ENCODE measurements around the gene LRMDA.
A peak's percentile ranks its signal among the peaks of the same experiment; 100 is the strongest.

The LRMDA gene

DNA sequence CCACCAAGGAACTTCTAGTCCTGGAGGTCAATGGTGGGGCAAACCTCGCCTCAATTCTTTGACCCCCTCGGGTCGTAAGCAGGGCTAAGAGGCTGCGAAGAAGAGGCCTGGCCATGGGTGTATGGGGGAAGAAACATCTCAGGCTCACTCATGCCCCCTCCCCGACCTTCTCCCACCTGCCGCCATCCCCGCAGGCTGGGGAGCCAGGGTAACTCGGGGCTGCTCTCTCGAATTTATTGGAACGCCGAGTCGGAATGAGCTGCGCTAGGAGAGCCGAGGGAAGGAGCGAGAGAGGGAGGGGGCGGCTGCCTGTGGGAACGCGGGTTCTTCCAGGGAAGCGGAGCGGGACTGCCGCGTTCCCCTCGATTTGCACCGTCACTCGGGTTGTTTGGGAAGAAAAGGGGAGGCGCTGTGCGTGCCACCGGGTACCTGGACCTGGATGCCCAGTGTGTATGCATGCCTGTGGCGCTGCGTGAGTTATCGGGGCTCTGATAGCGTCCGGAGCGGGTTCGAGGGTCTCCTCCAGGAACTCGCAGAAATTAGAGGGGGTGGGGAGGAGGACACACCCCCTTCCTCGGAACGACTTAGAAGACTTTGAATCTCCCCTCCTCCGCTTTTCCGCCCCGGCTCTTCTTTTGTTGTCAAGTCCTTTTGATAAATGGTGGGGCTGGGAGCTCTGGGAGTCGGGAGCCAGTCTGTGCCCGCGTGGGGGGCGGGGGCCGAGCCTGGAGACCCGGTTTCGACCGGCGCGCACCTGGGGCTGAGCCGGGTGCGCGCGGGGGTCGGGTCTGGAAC is 28.1 kb upstream of the LRMDA start:
- H3K27ac ChIP-seq (ENCODE audit: low read depth, low read length) = peak overlapping the region; percentile 33; the same call in 1 of the 2 replicates
- peaks cover 97% of the 10 kb centered on the region for H3K27me3 ChIP-seq (ENCODE audit: insufficient read depth, low read length)
- H3K9ac ChIP-seq (ENCODE audit: low read depth, low read length) = 0 out of 2 replicates have a peak overlapping the region, but pooled peaks have one; percentile 7
- WGBS = under 1% methylated on average over 52 of the region's 56 CpGs
- H3K9me3 ChIP-seq (ENCODE audit: insufficient read depth, low read depth, low read length) = no peaks in the 10 kb centered on the region
- H3K36me3 ChIP-seq (ENCODE audit: insufficient read depth, low read length) = no peaks in the 10 kb centered on the region
- peak overlapping the region; percentile 70 for H3K4me3 ChIP-seq (ENCODE audit: low read length)
- H3K4me1 ChIP-seq (ENCODE audit: insufficient read depth, low read length) = peaks cover 16% of the 10 kb centered on the region; the same call in 1 of the 2 replicates

DNA sequence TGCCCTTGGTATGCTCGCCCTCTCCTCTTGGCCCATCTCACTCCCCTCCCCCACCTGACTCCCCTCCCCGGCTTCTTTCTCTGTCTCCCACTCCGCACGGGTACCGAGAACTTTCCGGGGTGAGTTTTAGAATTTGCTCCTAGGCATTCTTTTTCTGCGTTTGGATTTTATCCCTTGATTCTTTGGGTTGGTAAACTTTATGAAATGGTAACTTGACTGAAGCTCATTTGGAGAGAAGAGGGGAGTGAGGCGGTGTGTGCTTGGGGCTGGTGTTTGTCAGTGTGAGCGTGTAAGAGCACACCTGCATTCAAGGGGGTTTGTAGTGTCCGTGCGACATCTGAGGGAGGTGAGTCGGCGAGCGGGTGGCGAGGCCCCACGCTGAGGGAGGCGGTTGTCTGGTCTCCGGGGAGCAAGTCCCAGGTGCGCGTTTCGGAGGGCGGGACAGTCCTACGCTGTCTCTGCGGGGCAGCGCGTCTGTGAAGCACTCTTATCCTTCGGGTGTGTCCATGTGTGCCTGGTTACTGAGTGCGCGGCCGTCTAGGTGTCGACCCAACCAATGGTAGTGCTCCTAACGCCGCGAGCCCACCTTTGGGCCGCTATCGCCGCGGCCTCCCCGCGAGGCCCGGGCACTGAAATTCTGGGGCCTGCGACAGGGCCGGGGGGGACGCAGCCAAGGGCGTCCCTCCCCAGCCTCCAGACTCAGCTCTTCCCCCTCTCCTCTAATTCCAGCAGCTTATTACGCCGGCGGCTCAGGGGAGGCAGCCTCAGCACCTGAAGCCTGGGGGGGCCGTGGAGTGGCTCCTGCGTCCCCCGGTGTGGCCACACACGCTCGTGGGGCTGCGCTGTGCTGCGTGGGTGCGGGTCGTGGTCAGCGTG is 27.2 kb upstream of the LRMDA start:
- Histone ChIP-seq H3K36me3 (ENCODE audit: insufficient read depth, low read length) (no peaks in the 10 kb centered on the region), H3K4me1 (ENCODE audit: insufficient read depth, low read length) (peaks cover 19% of the 10 kb centered on the region), H3K4me3 (ENCODE audit: low read length) (peak overlapping the region; percentile 70), H3K27me3 (ENCODE audit: insufficient read depth, low read length) (peaks cover 97% of the 10 kb centered on the region), H3K9ac (ENCODE audit: low read depth, low read length) (no peak overlapping the region), H3K27ac (ENCODE audit: low read depth, low read length) (no peak overlapping the region), H3K9me3 (ENCODE audit: insufficient read depth, low read depth, low read length) (no peaks in the 10 kb centered on the region)
- WGBS = under 1% methylated on average over 58 of the region's 58 CpGs

DNA sequence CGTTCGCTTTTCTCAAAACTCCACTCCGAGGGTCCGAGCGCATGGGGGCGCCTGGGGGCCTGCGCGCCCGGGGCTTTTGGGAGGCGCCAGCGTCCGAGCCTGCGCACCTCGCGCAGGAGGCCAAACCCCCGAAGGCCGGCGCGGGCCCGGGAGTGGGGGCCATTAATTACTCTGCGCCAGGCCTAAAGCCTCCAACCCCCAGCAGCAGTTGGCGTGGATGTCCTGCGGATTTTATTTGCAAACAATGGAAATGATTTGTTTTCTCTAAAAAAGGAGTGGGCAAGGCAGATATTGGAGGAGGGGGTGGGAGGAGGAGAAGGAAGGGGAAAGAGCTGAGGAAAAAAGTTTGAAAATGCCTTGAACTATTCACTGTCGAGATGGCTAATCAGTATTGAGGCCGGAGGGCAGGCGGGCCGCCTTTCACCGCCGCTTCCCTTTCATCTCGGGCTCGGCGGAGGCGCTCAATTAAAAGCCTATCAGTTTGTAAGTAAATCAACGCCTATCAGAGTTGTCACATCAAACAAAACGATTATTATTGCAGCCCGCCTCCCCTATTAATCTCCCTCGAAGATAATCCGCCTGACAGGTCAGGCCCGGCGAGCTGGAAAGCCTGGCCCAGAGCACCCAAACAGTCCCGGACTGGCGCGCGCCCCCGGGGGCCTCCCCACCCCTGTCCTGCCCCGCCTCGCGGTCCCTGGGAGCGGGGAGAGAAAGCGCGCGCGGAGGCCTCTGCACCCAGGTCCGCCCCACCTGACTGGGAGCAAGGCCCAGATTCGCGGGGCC is 26.4 kb upstream of the LRMDA start:
- H3K27me3 ChIP-seq (ENCODE audit: insufficient read depth, low read length) = peaks cover 96% of the 10 kb centered on the region
- H3K4me3 ChIP-seq (ENCODE audit: low read length) = peak overlapping the region; percentile 70
- H3K9me3 ChIP-seq (ENCODE audit: insufficient read depth, low read depth, low read length) = no peaks in the 10 kb centered on the region
- WGBS = 1% methylated on average over 56 of the region's 56 CpGs
- no peak overlapping the region for H3K9ac ChIP-seq (ENCODE audit: low read depth, low read length)
- no peak overlapping the region for H3K27ac ChIP-seq (ENCODE audit: low read depth, low read length)
- H3K4me1 ChIP-seq (ENCODE audit: insufficient read depth, low read length) = peaks cover 22% of the 10 kb centered on the region
- no peaks in the 10 kb centered on the region for H3K36me3 ChIP-seq (ENCODE audit: insufficient read depth, low read length)

DNA sequence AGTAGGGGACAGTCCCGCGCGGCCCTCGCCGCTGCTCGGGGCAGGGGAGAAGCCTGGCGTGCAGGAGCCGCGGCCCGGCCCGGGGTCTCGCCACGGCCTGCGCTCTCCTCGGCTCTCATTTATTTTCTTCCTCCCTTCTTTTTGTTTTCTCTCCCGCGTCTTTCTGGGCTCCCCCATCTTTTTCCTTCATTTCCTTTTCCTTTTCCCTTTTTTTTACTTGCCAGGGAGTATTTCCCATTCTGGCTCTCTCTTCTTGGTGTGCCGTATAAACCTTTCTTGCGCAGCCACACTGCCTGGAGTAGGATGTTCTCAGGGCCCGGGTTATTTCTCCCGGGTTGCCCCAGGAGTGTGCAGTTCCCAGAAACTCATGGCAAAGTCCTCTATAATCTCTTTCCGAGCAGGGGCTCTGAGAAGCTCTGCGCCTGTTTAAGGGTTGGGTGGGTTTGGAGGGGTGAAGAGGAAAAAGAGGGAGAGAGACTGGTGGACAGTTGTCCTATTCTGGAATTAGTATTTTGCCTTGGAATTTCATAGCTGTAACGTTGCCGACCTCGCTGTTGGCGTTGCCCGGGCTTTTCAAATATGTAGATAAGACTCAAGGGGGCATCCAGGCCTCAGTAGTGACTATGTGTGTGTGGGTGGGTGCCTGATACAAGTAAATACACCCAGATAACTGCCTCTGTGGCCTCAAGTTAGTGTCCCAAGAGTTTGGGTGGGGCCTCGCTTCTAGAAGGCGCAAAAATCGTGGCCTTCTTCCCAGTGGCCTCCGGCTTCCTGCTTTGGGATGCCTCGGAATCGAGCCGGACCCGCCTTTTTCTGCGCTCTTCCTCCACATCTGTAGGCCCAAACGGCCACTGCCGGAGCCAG is 25.6 kb upstream of the LRMDA start:
- Histone ChIP-seq H3K4me3 (ENCODE audit: low read length) (peak overlapping the region; percentile 70), H3K9ac (ENCODE audit: low read depth, low read length) (no peak overlapping the region), H3K36me3 (ENCODE audit: insufficient read depth, low read length) (no peaks in the 10 kb centered on the region), H3K27me3 (ENCODE audit: insufficient read depth, low read length) (peaks cover 96% of the 10 kb centered on the region), H3K27ac (ENCODE audit: low read depth, low read length) (no peak overlapping the region), H3K9me3 (ENCODE audit: insufficient read depth, low read depth, low read length) (no peaks in the 10 kb centered on the region), H3K4me1 (ENCODE audit: insufficient read depth, low read length) (peaks cover 30% of the 10 kb centered on the region)
- 5% methylated on average over 39 of the region's 39 CpGs for WGBS

DNA sequence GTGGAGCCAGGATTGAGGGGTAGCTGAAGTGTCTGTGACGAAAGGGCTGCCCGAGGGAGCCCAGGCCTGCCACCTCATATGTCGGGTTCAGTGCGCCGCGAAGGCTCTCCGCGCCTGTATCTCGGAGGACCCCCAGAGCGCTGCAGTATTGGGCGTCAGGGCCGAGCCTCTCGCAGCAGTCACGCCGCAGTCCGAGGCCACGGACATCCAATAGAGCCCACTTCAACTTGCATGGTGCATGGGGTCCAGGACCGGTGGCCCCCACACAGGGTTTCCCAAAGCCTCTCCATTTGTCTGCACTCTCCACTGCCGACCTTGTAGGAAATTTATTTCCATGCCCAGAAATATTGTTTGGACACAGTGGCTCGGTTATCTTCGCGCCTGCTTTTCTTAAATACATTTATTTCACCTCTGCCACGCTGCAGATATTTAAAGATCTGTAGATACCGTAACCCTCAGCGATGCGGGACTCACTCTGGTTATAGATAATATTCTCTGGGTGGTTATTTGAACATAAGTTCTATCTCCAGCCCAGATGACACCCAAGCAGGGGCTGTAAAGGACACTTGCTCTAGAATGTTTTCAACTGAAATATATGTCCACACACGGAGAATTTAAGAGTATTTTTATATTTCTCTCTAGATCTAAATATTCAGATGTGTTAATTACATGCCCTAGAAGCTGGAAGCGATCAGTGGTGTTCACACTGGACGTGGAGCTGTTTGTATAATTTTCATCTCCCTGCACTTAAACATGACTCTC is 24.8 kb upstream of the LRMDA start:
- 0 out of 2 replicates have a peak overlapping the region, but pooled peaks have one; percentile 74 for H3K4me3 ChIP-seq (ENCODE audit: low read length)
- H3K27ac ChIP-seq (ENCODE audit: low read depth, low read length) = no peak overlapping the region
- H3K4me1 ChIP-seq (ENCODE audit: insufficient read depth, low read length) = peaks cover 31% of the 10 kb centered on the region
- no peak overlapping the region for H3K9ac ChIP-seq (ENCODE audit: low read depth, low read length)
- H3K9me3 ChIP-seq (ENCODE audit: insufficient read depth, low read depth, low read length) = no peaks in the 10 kb centered on the region
- no peaks in the 10 kb centered on the region for H3K36me3 ChIP-seq (ENCODE audit: insufficient read depth, low read length)
- peaks cover 96% of the 10 kb centered on the region for H3K27me3 ChIP-seq (ENCODE audit: insufficient read depth, low read length)
- 6% methylated on average over 28 of the region's 29 CpGs for WGBS

DNA sequence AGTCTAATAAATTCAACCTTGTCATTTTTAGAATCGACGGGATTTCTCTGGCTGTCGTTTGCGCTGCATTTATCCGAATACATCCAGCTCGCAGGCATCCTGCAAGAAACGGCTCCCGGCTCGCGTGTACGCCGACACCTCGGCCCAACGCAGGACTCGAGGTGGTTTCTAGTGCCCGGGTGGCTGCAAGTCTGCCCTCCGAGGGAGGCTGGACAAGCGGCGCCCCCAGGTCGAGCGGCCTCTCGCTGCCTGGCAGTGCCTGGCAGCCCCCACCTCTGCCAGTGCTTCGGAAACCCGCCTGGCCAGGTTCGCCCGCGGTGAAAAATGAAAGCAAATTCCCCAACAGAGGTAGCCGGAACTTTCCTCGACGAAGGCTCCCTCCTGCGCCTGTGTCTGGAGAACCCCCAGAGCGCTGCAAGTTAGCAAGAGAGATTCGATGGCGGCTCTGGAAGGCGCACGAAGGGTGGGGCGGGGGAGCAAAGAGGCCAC is 24.2 kb upstream of the LRMDA start:
- Histone ChIP-seq H3K36me3 (ENCODE audit: insufficient read depth, low read length) (no peaks in the 10 kb centered on the region), H3K4me3 (ENCODE audit: low read length) (peak overlapping the region; percentile 74), H3K27me3 (ENCODE audit: insufficient read depth, low read length) (peaks cover 100% of the 10 kb centered on the region), H3K27ac (ENCODE audit: low read depth, low read length) (no peak overlapping the region), H3K9ac (ENCODE audit: low read depth, low read length) (no peak overlapping the region), H3K4me1 (ENCODE audit: insufficient read depth, low read length) (peaks cover 31% of the 10 kb centered on the region), H3K9me3 (ENCODE audit: insufficient read depth, low read depth, low read length) (no peaks in the 10 kb centered on the region)
- WGBS = 2% methylated on average over 37 of the region's 37 CpGs

DNA sequence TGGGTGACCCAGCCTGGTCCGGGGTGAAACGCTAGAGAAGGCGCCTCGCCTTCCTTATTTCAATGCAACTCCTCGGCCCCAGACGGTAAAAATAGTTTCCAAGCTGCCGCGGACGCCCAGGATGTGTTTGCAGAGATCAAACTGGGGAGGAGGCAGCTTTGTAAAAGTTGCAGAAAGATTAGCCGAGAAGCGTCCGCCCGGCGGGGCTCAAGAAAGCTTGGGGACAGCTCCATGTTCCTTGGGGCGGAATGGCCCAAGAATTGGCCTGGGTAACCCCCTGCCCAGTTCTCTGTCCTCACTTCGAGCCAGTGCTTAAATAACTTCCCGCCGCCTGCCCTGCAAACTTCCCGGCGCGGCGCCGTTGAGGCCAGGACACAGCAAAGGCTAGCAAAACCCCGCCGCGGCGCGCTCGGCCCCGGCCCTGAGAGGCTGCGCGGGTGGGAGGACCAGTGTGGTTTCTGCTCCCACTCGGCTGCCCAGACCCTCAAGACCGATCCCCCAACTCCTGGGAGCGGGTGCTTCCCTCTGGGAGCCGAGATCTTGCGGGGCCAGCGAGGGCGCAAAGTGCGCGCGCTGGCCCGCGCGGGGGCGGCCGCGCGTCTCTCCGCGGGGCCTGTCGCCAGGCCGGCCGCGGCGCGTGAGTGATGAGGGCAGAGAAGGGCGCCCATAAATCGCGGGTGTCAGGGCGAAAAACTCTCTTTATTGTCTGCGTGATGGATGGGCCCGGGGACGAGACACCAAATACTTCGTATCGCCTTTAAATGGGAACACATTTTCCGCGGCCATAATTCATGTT is 23.5 kb upstream of the LRMDA start:
- peaks cover 100% of the 10 kb centered on the region for H3K27me3 ChIP-seq (ENCODE audit: insufficient read depth, low read length)

DNA sequence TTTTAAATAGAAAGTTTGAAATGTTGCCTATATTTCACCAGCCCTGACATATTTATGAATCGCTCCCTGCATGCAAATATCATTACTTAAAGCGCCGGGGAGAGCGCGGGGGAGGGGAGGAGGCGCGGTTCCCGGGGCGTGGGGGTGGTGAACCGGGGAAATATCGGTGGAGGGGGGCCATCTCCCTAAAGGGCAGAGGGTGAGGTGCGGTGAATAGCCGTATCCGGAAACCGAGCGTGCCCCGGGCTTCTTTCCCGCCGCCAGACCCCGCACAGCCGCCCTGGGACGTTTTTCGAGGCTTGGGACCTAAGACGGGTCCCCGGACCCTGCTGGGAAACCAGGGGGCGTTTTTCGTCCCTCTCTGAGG is 22.9 kb upstream of the LRMDA start:
- no peak overlapping the region for H3K9ac ChIP-seq (ENCODE audit: low read depth, low read length)
- peak overlapping the region; percentile 74 for H3K4me3 ChIP-seq (ENCODE audit: low read length)
- H3K27ac ChIP-seq (ENCODE audit: low read depth, low read length) = no peak overlapping the region
- peaks cover 31% of the 10 kb centered on the region for H3K4me1 ChIP-seq (ENCODE audit: insufficient read depth, low read length)
- WGBS = 1% methylated on average over 24 of the region's 27 CpGs
- H3K9me3 ChIP-seq (ENCODE audit: insufficient read depth, low read depth, low read length) = no peaks in the 10 kb centered on the region
- H3K27me3 ChIP-seq (ENCODE audit: insufficient read depth, low read length) = peaks cover 100% of the 10 kb centered on the region
- H3K36me3 ChIP-seq (ENCODE audit: insufficient read depth, low read length) = no peaks in the 10 kb centered on the region

More for the DNA sequence above, 23.5 kb upstream of the LRMDA start:
- 1% methylated on average over 68 of the region's 68 CpGs for WGBS
- peaks cover 31% of the 10 kb centered on the region for H3K4me1 ChIP-seq (ENCODE audit: insufficient read depth, low read length)
- no peak overlapping the region for H3K27ac ChIP-seq (ENCODE audit: low read depth, low read length)
- H3K36me3 ChIP-seq (ENCODE audit: insufficient read depth, low read length) = no peaks in the 10 kb centered on the region
- peak overlapping the region; percentile 74 for H3K4me3 ChIP-seq (ENCODE audit: low read length)
- H3K9ac ChIP-seq (ENCODE audit: low read depth, low read length) = no peak overlapping the region
- no peaks in the 10 kb centered on the region for H3K9me3 ChIP-seq (ENCODE audit: insufficient read depth, low read depth, low read length)
